ENCODE measurements around the gene SEC23A. TPM values are rescaled to one million over a fixed set of nuclear protein-coding genes. Genes with fewer than 3 reads are reported as not detected.

The SEC23A gene
- total and polyA plus RNA-seq, 2 of the 13 experiments (the other 11 are each of a cell fraction or from before 2014, with no cell fraction given): 403 to 887 TPM

DNA sequence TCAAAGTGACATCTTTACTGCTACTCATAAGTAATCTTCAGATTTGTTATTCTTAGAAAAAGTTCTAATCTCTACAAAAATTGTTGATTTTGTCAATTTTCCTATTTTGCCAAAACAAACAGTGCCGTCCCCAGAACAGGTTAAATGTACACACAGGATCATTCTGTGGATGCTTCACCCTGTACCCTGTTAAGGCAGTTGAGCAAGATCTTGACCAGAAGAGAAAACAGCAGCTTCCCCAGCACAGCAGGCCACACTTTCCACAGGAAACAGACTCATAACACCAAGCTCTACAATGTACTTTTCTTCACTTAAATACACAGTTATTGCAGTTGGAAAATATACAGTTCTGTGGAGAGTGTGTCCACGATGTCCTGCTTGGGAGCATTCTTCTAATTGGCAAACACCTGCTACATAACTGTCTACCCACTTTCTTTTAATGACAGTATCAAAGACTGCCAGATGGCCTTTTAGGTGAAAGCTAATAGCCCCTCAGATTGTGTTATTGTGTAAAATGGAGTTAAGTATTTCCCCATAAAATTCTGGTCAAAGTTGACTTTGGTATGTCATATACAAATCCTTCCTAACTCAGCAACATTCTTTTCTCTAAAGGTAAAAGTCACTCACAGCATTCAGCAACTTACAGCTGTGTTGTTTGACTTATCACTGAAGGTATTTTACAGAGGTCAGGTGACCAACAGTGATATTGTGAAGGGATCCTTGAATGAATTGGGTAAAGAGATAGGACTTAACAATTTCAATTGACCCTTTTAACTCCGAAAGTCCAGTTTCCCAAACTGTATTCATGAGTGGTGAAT lies 77.0 kb downstream of the SEC23A start (continued):
- TF ChIP-seq ISX (CRISPR knock-in tag; conservative IDR thresholded peaks at IDR 0.05): no peak
- TF ChIP-seq, protein P1, sequence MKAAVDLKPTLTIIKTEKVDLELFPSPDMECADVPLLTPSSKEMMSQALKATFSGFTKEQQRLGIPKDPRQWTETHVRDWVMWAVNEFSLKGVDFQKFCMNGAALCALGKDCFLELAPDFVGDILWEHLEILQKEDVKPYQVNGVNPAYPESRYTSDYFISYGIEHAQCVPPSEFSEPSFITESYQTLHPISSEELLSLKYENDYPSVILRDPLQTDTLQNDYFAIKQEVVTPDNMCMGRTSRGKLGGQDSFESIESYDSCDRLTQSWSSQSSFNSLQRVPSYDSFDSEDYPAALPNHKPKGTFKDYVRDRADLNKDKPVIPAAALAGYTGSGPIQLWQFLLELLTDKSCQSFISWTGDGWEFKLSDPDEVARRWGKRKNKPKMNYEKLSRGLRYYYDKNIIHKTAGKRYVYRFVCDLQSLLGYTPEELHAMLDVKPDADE (CRISPR knock-in tag; IDR thresholded peaks at IDR 0.05): no peak
- TF ChIP-seq FOXA1 (IDR thresholded peaks at IDR 0.05): peak; percentile 76
- TF ChIP-seq FOXA1 (CRISPR knock-in tag; IDR thresholded peaks at IDR 0.05): peak; percentile 95
- TF ChIP-seq TGIF2 (CRISPR knock-in tag; IDR thresholded peaks at IDR 0.05): peak; percentile 85
- TF ChIP-seq ZNF567 (CRISPR knock-in tag; IDR thresholded peaks at IDR 0.05; ENCODE audit: borderline replicate concordance): no peak
- peak; percentile 40; the same call in 1 of the 2 replicates for TF ChIP-seq ZNF501 (CRISPR knock-in tag; IDR thresholded peaks at IDR 0.05)
- TF ChIP-seq, protein P2, sequence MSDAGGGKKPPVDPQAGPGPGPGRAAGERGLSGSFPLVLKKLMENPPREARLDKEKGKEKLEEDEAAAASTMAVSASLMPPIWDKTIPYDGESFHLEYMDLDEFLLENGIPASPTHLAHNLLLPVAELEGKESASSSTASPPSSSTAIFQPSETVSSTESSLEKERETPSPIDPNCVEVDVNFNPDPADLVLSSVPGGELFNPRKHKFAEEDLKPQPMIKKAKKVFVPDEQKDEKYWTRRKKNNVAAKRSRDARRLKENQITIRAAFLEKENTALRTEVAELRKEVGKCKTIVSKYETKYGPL (CRISPR knock-in tag; IDR thresholded peaks at IDR 0.05): 0 out of 2 replicates have a peak, but pooled peaks have one; percentile 28
- no peak for TF ChIP-seq REXO4 (CRISPR knock-in tag; IDR thresholded peaks at IDR 0.05; ENCODE audit: borderline replicate concordance)
- TF ChIP-seq, protein P3, sequence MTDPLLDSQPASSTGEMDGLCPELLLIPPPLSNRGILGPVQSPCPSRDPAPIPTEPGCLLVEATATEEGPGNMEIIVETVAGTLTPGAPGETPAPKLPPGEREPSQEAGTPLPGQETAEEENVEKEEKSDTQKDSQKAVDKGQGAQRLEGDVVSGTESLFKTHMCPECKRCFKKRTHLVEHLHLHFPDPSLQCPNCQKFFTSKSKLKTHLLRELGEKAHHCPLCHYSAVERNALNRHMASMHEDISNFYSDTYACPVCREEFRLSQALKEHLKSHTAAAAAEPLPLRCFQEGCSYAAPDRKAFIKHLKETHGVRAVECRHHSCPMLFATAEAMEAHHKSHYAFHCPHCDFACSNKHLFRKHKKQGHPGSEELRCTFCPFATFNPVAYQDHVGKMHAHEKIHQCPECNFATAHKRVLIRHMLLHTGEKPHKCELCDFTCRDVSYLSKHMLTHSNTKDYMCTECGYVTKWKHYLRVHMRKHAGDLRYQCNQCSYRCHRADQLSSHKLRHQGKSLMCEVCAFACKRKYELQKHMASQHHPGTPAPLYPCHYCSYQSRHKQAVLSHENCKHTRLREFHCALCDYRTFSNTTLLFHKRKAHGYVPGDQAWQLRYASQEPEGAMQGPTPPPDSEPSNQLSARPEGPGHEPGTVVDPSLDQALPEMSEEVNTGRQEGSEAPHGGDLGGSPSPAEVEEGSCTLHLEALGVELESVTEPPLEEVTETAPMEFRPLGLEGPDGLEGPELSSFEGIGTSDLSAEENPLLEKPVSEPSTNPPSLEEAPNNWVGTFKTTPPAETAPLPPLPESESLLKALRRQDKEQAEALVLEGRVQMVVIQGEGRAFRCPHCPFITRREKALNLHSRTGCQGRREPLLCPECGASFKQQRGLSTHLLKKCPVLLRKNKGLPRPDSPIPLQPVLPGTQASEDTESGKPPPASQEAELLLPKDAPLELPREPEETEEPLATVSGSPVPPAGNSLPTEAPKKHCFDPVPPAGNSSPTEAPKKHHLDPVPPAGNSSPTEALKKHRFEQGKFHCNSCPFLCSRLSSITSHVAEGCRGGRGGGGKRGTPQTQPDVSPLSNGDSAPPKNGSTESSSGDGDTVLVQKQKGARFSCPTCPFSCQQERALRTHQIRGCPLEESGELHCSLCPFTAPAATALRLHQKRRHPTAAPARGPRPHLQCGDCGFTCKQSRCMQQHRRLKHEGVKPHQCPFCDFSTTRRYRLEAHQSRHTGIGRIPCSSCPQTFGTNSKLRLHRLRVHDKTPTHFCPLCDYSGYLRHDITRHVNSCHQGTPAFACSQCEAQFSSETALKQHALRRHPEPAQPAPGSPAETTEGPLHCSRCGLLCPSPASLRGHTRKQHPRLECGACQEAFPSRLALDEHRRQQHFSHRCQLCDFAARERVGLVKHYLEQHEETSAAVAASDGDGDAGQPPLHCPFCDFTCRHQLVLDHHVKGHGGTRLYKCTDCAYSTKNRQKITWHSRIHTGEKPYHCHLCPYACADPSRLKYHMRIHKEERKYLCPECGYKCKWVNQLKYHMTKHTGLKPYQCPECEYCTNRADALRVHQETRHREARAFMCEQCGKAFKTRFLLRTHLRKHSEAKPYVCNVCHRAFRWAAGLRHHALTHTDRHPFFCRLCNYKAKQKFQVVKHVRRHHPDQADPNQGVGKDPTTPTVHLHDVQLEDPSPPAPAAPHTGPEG (CRISPR knock-in tag; IDR thresholded peaks at IDR 0.05): no peak; the same call in 1 of the 2 replicates
- TF ChIP-seq DPF2 (CRISPR knock-in tag; IDR thresholded peaks at IDR 0.05; ENCODE audit: borderline replicate concordance, low read depth): peak; percentile 97
- TF ChIP-seq, protein P4, sequence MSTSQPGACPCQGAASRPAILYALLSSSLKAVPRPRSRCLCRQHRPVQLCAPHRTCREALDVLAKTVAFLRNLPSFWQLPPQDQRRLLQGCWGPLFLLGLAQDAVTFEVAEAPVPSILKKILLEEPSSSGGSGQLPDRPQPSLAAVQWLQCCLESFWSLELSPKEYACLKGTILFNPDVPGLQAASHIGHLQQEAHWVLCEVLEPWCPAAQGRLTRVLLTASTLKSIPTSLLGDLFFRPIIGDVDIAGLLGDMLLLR (CRISPR knock-in tag; IDR thresholded peaks at IDR 0.05): no peak
- peak; percentile 91; the same call in 1 of the 2 replicates for TF ChIP-seq CEBPB (IDR thresholded peaks at IDR 0.05; ENCODE audit: borderline replicate concordance, low read depth, low read length)
- TF ChIP-seq, protein P5, sequence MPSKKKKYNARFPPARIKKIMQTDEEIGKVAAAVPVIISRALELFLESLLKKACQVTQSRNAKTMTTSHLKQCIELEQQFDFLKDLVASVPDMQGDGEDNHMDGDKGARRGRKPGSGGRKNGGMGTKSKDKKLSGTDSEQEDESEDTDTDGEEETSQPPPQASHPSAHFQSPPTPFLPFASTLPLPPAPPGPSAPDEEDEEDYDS (CRISPR knock-in tag; IDR thresholded peaks at IDR 0.05): peak; percentile 38
- no peak for TF ChIP-seq ZNF20 (CRISPR knock-in tag; IDR thresholded peaks at IDR 0.05)
- TF ChIP-seq, protein P6, sequence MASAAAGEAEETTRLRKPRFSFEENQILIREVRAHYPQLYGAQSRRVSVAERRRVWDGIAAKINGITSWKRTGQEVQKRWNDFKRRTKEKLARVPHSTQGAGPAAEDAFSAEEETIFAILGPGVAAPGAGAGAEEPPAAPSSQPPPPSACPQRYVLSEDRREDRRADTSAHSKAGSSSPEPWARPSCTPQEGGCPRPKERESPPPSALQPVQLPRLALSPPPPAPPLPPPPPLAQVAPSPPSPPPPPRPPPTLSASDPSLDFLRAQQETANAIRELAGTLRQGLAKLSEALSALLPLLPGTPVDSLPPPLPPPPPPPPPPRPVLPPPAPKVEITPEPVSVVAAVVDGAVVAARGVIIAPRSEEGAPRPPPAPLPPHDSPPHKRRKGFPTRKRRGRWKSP (CRISPR knock-in tag; IDR thresholded peaks at IDR 0.05): peak; percentile 83; the same call in 1 of the 2 replicates
- TF ChIP-seq TOE1 (CRISPR knock-in tag; IDR thresholded peaks at IDR 0.05): peak; percentile 89; the same call in 1 of the 2 replicates
- no peak for TF ChIP-seq RFX3 (CRISPR knock-in tag; IDR thresholded peaks at IDR 0.05)
- TF ChIP-seq AKAP8 (CRISPR knock-in tag; IDR thresholded peaks at IDR 0.05): peak; percentile 83; the same call in 1 of the 2 replicates
- TF ChIP-seq TOPORS (CRISPR knock-in tag; IDR thresholded peaks at IDR 0.05): peak; percentile 81; the same call in 1 of the 2 replicates
